ENCODE results near the gene RPS16.

The RPS16 gene

GRCh38 chr19:39426170-39426569 lies 9.6 kb downstream of the RPS16 start:
- H3K4me3 ChIP-seq (ENCODE audit: low read depth, low read length) = no peak overlapping the region
- DNase-seq (ENCODE audit: low read depth) = no peak
- TF ChIP-seq CTCF (IDR thresholded peaks at IDR 0.05; ENCODE audit: control insufficient read depth, extremely low read depth, insufficient read depth) = no peak

- H3K4me3 ChIP-seq (ENCODE audit: low read depth, low read length) = no peak overlapping the region
- no peak for TF ChIP-seq CTCF (IDR thresholded peaks at IDR 0.05; ENCODE audit: control insufficient read depth, extremely low read depth, insufficient read depth)
- DNase-seq (ENCODE audit: low read depth) = no peak
Measured at GRCh38 chr19:39425744-39426143, 10.0 kb downstream of the RPS16 start.

GRCh38 chr19:39424934-39425333 lies 10.8 kb downstream of the RPS16 start:
- TF ChIP-seq CTCF (IDR thresholded peaks at IDR 0.05; ENCODE audit: control insufficient read depth, extremely low read depth, insufficient read depth) = no peak
- DNase-seq (ENCODE audit: low read depth) = no peak
- H3K4me3 ChIP-seq (ENCODE audit: low read depth, low read length) = no peak overlapping the region

- TF ChIP-seq CTCF (IDR thresholded peaks at IDR 0.05; ENCODE audit: control insufficient read depth, extremely low read depth, insufficient read depth) = no peak
- no peak for DNase-seq (ENCODE audit: low read depth)
- no peak overlapping the region for H3K4me3 ChIP-seq (ENCODE audit: low read depth, low read length)
Measured at GRCh38 chr19:39423258-39424086, 12.3 kb downstream of the RPS16 start.

GRCh38 chr19:39422020-39422419 lies 13.7 kb downstream of the RPS16 start:
- no peak overlapping the region for H3K4me3 ChIP-seq (ENCODE audit: low read depth, low read length)
- no peak for TF ChIP-seq CTCF (IDR thresholded peaks at IDR 0.05; ENCODE audit: control insufficient read depth, extremely low read depth, insufficient read depth)
- DNase-seq (ENCODE audit: low read depth) = no peak

GRCh38 chr19:39420769-39421168 lies 15.0 kb downstream of the RPS16 start:
- H3K4me3 ChIP-seq (ENCODE audit: low read depth, low read length) = no peak overlapping the region
- TF ChIP-seq CTCF (IDR thresholded peaks at IDR 0.05; ENCODE audit: control insufficient read depth, extremely low read depth, insufficient read depth) = no peak
- no peak for DNase-seq (ENCODE audit: low read depth)

GRCh38 chr19:39419003-39419402 lies 16.7 kb downstream of the RPS16 start:
- TF ChIP-seq CTCF (IDR thresholded peaks at IDR 0.05; ENCODE audit: control insufficient read depth, extremely low read depth, insufficient read depth) = no peak
- no peak overlapping the region for H3K4me3 ChIP-seq (ENCODE audit: low read depth, low read length)
- DNase-seq (ENCODE audit: low read depth) = no peak

Measured in LNCaP clone FGC (cell line).